IMR-90 (cell line): ENCODE measurements around the gene DRICH1. TPM values are rescaled to one million over a fixed set of nuclear protein-coding genes. Genes with fewer than 3 reads are reported as not detected.

Experiments used
- ATAC-seq: fragments of 200-7000 bp; cut with Tn5 transposase; 2 replicates; pipeline ENCODE4 v1.9.1; 2020; ENCODE audit warnings: low read depth, mild to moderate bottlenecking, moderate library complexity
- BruUV-seq: library from RNA; stranded (reverse); fragments of 400-500 nt; replicated peaks from 2 replicates; lab custom pipeline; 2021; lab: Mats Ljungman, UMichigan
- CTCF ChIA-PET: fragments of 300-600 bp; formaldehyde crosslinking; extraction: SDS; loops from one replicate; lab custom pipeline; 2021; ENCODE audit warnings: antibody characterized with exemption; lab: Yijun Ruan, JAX
- POLR2A ChIA-PET: fragments of 300-600 bp; sonication (Branson Sonifier 250); formaldehyde crosslinking; loops from one replicate; lab custom pipeline; 2022; ENCODE audit warnings: antibody characterized with exemption; ENCODE audit not compliant: unreplicated experiment; lab: Charles Lee
- DNase-seq: peaks from one replicate; pipeline ENCODE4 v3.0.0; 2013
- H2AFZ ChIP-seq: replicated peaks from 2 replicates; pipeline ENCODE3; 2013; ENCODE audit warnings: low read length, mild to moderate bottlenecking; ENCODE audit not compliant: poor library complexity
- H2AK5ac ChIP-seq: 2 replicates; pipeline ENCODE4 v1.6.1; 2013; ENCODE audit warnings: low read depth, low read length, inconsistent platforms
- H2AK9ac ChIP-seq: replicated peaks from 2 replicates; pipeline ENCODE3; 2013; ENCODE audit warnings: mild to moderate bottlenecking, low read depth, low read length, moderate library complexity; ENCODE audit not compliant: poor library complexity
- H2BK120ac ChIP-seq: 2 replicates; pipeline ENCODE4 v1.6.1; 2013; ENCODE audit warnings: low read depth, low read length, inconsistent platforms
- H2BK15ac ChIP-seq: 3 replicates; pipeline ENCODE4 v1.6.1; 2013; ENCODE audit warnings: low read depth, low read length, inconsistent platforms
- H2BK20ac ChIP-seq: 2 replicates; pipeline ENCODE4 v1.6.1; 2013; ENCODE audit warnings: low read depth, mild to moderate bottlenecking, inconsistent platforms, low read length, moderate library complexity
- H2BK5ac ChIP-seq: 2 replicates; pipeline ENCODE4 v1.6.1; 2013; ENCODE audit warnings: mild to moderate bottlenecking, low read depth, low read length, inconsistent platforms; ENCODE audit not compliant: poor library complexity, severe bottlenecking
- H3K14ac ChIP-seq: replicated peaks from 2 replicates; pipeline ENCODE4 v1.6.1; 2013; ENCODE audit warnings: low read depth, low read length, inconsistent platforms
- H3K18ac ChIP-seq: 2 replicates; pipeline ENCODE4 v1.6.1; 2013; ENCODE audit warnings: low read depth, low read length, control low read depth
- H3K23ac ChIP-seq: 2 replicates; pipeline ENCODE4 v1.6.1; 2013; ENCODE audit warnings: low read depth, low read length, inconsistent platforms
- H3K27ac ChIP-seq: 2 replicates; pipeline ENCODE4 v1.5.1; 2013; ENCODE audit warnings: mild to moderate bottlenecking, control low read depth, low read length; ENCODE audit not compliant: insufficient read depth
- H3K27me3 ChIP-seq: 2 replicates; pipeline ENCODE4 v1.6.1; 2013; ENCODE audit warnings: low read length; ENCODE audit not compliant: control insufficient read depth, insufficient read depth
- H3K36me3 ChIP-seq: 2 replicates; pipeline ENCODE4 v1.6.1; 2013; ENCODE audit warnings: low read length, mixed read lengths; ENCODE audit not compliant: control insufficient read depth, insufficient read depth
- H3K4ac ChIP-seq: 2 replicates; pipeline ENCODE4 v1.6.1; 2013; ENCODE audit warnings: low read depth, low read length, inconsistent platforms
- H3K4me1 ChIP-seq: 2 replicates; pipeline ENCODE4 v1.6.1; 2013; ENCODE audit warnings: low read length, mixed read lengths; ENCODE audit not compliant: control insufficient read depth, insufficient read depth
- H3K4me2 ChIP-seq: 2 replicates; pipeline ENCODE4 v1.6.1; 2013; ENCODE audit warnings: low read depth, mild to moderate bottlenecking, control low read depth, low read length, moderate library complexity
- H3K4me3 ChIP-seq: 2 replicates; pipeline ENCODE4 v1.5.1; 2013; ENCODE audit warnings: low read depth, mild to moderate bottlenecking, control low read depth, low read length, moderate library complexity; ENCODE audit not compliant: insufficient read depth
- H3K56ac ChIP-seq: 2 replicates; pipeline ENCODE4 v1.6.1; 2013; ENCODE audit warnings: low read length, inconsistent platforms; ENCODE audit not compliant: insufficient read depth; ENCODE audit errors: extremely low read depth
- H3K79me1 ChIP-seq, 2 experiments: 2 replicates each; pipeline ENCODE4 v1.6.1; 2013; ENCODE audit warnings: low read length in 2 of 2, inconsistent platforms in 1 of 2, low read depth in 1 of 2
- H3K9ac ChIP-seq: 2 replicates; pipeline ENCODE4 v1.6.1; 2013; ENCODE audit warnings: low read depth, low read length, control low read depth
- H3K9me1 ChIP-seq: 2 replicates; pipeline ENCODE4 v1.6.1; 2013; ENCODE audit warnings: low read length, inconsistent platforms; ENCODE audit not compliant: insufficient read depth
- H3K9me3 ChIP-seq: 2 replicates; pipeline ENCODE4 v1.6.1; 2013; ENCODE audit warnings: low read length; ENCODE audit not compliant: control insufficient read depth, insufficient read depth
- H4K20me1 ChIP-seq: 2 replicates; pipeline ENCODE4 v1.6.1; 2013; ENCODE audit warnings: low read length, inconsistent platforms; ENCODE audit not compliant: insufficient read depth
- H4K5ac ChIP-seq: 2 replicates; pipeline ENCODE4 v1.6.1; 2013; ENCODE audit warnings: mild to moderate bottlenecking, low read depth, low read length, control low read depth
- H4K8ac ChIP-seq, 2 experiments: 2 replicates each; pipeline ENCODE4 v1.6.1; 2013; ENCODE audit warnings: low read depth in 2 of 2, low read length in 2 of 2, control low read depth in 1 of 2, inconsistent platforms in 1 of 2
- H4K91ac ChIP-seq: 2 replicates; pipeline ENCODE4 v1.6.1; 2013; ENCODE audit warnings: low read depth, low read length, inconsistent platforms; ENCODE audit not compliant: insufficient read depth
- RFX5 ChIP-seq: IDR thresholded peaks from 2 replicates; pipeline ENCODE4 v1.8.0; 2012; ENCODE audit warnings: low read depth, mild to moderate bottlenecking, low read length, moderate library complexity
- WGBS, 2 experiments: methylation state at CpG; one replicate each; pipeline versions ENCODE4 v1.1.5 to v1.1.7; 2013; ENCODE audit warnings: missing lambda C conversion rate in 2 of 2; ENCODE audit not compliant: insufficient read length in 1 of 2; ENCODE audit errors: extremely low coverage in 2 of 2; 5-methylcytosine and 5-hydroxymethylcytosine counted together
- dilution Hi-C: fragments of 300-500 bp; cut with HindIII; formaldehyde crosslinking; loops from one replicate; pipeline ENCODE4 v1.14.3; 2018; ENCODE audit warnings: low sequenced_read_pairs; ENCODE audit not compliant: unreplicated experiment
- in situ Hi-C: fragments of 300-500 bp; cut with MboI; formaldehyde crosslinking; loops from 3 replicates; pipeline ENCODE4 v1.14.3; 2019; ENCODE audit warnings: low sequenced_read_pairs, inconsistent platforms, mixed read lengths
- intact Hi-C: fragments of 100-400 bp; cut with micrococcal nuclease; formaldehyde crosslinking; loops from 2 replicates; pipeline ENCODE4 v1.10.0; 2022
- polyA plus RNA-seq, 3 experiments: library from polyadenylated mRNA; depleted of rRNA; stranded (reverse); fragments of >200 nt; gene quantifications; 2 replicates each; pipeline ENCODE4 v1.2.3, GENCODE V29; 2012; ENCODE audit warnings: low replicate concordance in 1 of 3
- total RNA-seq: library from RNA; depleted of rRNA; stranded (reverse); fragments of >200 nt; gene quantifications from 2 replicates; pipeline ENCODE4 v1.2.3, GENCODE V29; 2012

Gene DRICH1
- total and polyA plus RNA-seq, 2 of the 4 experiments (the other 2 are of a cell fraction), result 0.14 TPM; not detected in 1

- dilution Hi-C loops, result no loop called here
These were observed 7.5 kb upstream of the DRICH1 start for GRCh38 chr22:23639661-23640060.

More at GRCh38 chr22:23639661-23640060, 7.5 kb upstream of the DRICH1 start:
- Histone ChIP-seq H3K9me1 (no peaks in the 10 kb centered on the region), H3K4me3 (no peak overlapping the region), H3K9ac (no peak overlapping the region), H2AFZ (no peak overlapping the region), H2BK120ac (no peak overlapping the region), H3K23ac (no peak overlapping the region), H4K91ac (no peak overlapping the region), H2BK15ac (no peak overlapping the region), H3K18ac (no peak overlapping the region), H4K8ac (no peak overlapping the region), H2BK20ac (no peak overlapping the region), H4K5ac (no peak overlapping the region), H3K27me3 (no peaks in the 10 kb centered on the region), H3K9me3 (no peaks in the 10 kb centered on the region), H3K4me2 (no peak overlapping the region), H3K14ac (no peak overlapping the region), H4K20me1 (no peaks in the 10 kb centered on the region; the same call in 1 of the 2 replicates), H3K4me1 (no peaks in the 10 kb centered on the region), H3K56ac (no peak overlapping the region), H2AK5ac (no peak overlapping the region), H3K36me3 (no peaks in the 10 kb centered on the region), H3K79me1 (no peaks in the 10 kb centered on the region), H2AK9ac (no peak overlapping the region), H3K27ac (no peak overlapping the region), H2BK5ac (no peak overlapping the region), H3K4ac (no peak overlapping the region)
- TF ChIP-seq RFX5, result no peak
- intact Hi-C loops (no loop called here), in situ Hi-C loops (no loop called here)
- ChIA-PET POLR2A (no interaction called here), CTCF (no interaction called here)
- BruUV-seq, result no TSS peak
- DNase-seq (no peak), ATAC-seq (no peak)
- 57% methylated on average over 1 of the region's 7 CpGs; no CpG with 5 or more reads in 1 of the 2 experiments for WGBS, 2 experiments
